SKM-1 treated with dmso at 0.1 percent for 144 hours (cell line): ENCODE measurements around the gene HJV.
"Not testable (repeated sequence)": the region's sequence is repeated elsewhere in the genome, so short reads cannot be mapped to it uniquely, and the experiment has no call there.

ENCODE experiments used
- DNase-seq: peaks from one replicate; lab custom pipeline; 2025; ENCODE audit not compliant: unreplicated experiment; lab: John Stamatoyannopoulos, UW

Gene HJV

GRCh38 chr1:146021622-146022402 lies at the start of gene HJV:
TSS of gene HJV (minus strand) at chr1:146021735. CDS start at chr1:146020231, 1,504 bp downstream.
- DNase-seq, result no peak

GRCh38 chr1:146059148-146059547 lies 37.6 kb upstream of the HJV start:
- DNase-seq, result not testable (repeated sequence)

GRCh38 chr1:146051852-146052676 lies 30.5 kb upstream of the HJV start:
- not testable (repeated sequence) for DNase-seq

GRCh38 chr1:146051452-146051851 lies 29.9 kb upstream of the HJV start:
- DNase-seq, result no peak

- not testable (repeated sequence) for DNase-seq
These were observed 29.1 kb upstream of the HJV start for GRCh38 chr1:146050652-146050963.

GRCh38 chr1:146049866-146050651 lies 28.5 kb upstream of the HJV start:
- not testable (repeated sequence) for DNase-seq

- DNase-seq, result no peak
These were observed 27.9 kb upstream of the HJV start for GRCh38 chr1:146049436-146049835.

- DNase-seq, result peak; percentile 43
These were observed 27.1 kb upstream of the HJV start for GRCh38 chr1:146048514-146049115.

GRCh38 chr1:146046664-146047063 lies 25.1 kb upstream of the HJV start:
- DNase-seq, result no peak

- DNase-seq, result no peak
These were observed 18.3 kb upstream of the HJV start for GRCh38 chr1:146039844-146040194.

- peak; percentile 90 for DNase-seq
These were observed 15.6 kb upstream of the HJV start for GRCh38 chr1:146036965-146037646.

- peak; percentile 84 for DNase-seq
These were observed 14.9 kb upstream of the HJV start for GRCh38 chr1:146036241-146036964.

- peak; percentile 62 for DNase-seq
These were observed 13.5 kb upstream of the HJV start for GRCh38 chr1:146035048-146035423.

- DNase-seq, result peak; percentile 68
These were observed 11.2 kb upstream of the HJV start for GRCh38 chr1:146032631-146033219.

GRCh38 chr1:146031476-146031875 lies 9.9 kb upstream of the HJV start:
- DNase-seq, result no peak

GRCh38 chr1:146029117-146029516 lies 7.6 kb upstream of the HJV start:
- DNase-seq, result no peak

GRCh38 chr1:146026650-146027049 lies 5.1 kb upstream of the HJV start:
- not testable (repeated sequence) for DNase-seq

- DNase-seq, result not testable (repeated sequence)
These were observed 4.4 kb upstream of the HJV start for GRCh38 chr1:146025787-146026495.
